Mesenchymal stem cell (in vitro differentiated cells and primary cell): Measurements from ENCODE around the gene FCSK.

Experiments used
- DNase-seq: peaks from one replicate; pipeline ENCODE4 v3.0.0-alpha.2; 2013
- H2AFZ ChIP-seq: one replicate; pipeline ENCODE4 v1.6.1; 2013; ENCODE audit warnings: low read depth, mild to moderate bottlenecking, control low read depth, inconsistent platforms, low read length, moderate library complexity
- H2AK5ac ChIP-seq: 2 replicates; pipeline ENCODE4 v1.6.1; 2013; ENCODE audit warnings: low read length, moderate library complexity, mild to moderate bottlenecking, inconsistent platforms; ENCODE audit not compliant: severe bottlenecking
- H2BK120ac ChIP-seq: one replicate; pipeline ENCODE4 v1.6.1; 2013; ENCODE audit warnings: low read depth, mild to moderate bottlenecking, inconsistent platforms, low read length, moderate library complexity
- H2BK12ac ChIP-seq, 2 experiments: one replicate each; pipeline ENCODE4 v1.6.1; 2013; ENCODE audit warnings: inconsistent platforms in 2 of 2, low read length in 2 of 2, mild to moderate bottlenecking in 2 of 2, moderate library complexity in 2 of 2, control low read depth in 1 of 2
- H2BK15ac ChIP-seq: one replicate; pipeline ENCODE4 v1.6.1; 2013; ENCODE audit warnings: mild to moderate bottlenecking, low read depth, inconsistent platforms; ENCODE audit not compliant: poor library complexity, severe bottlenecking
- H2BK5ac ChIP-seq: 2 replicates; pipeline ENCODE4 v1.6.1; 2013; ENCODE audit warnings: low read depth, mild to moderate bottlenecking, low read length, control low read depth, inconsistent platforms; ENCODE audit not compliant: poor library complexity, severe bottlenecking
- H3K14ac ChIP-seq, 2 experiments: one replicate each; pipeline ENCODE4 v1.6.1; 2013; ENCODE audit warnings: inconsistent platforms in 2 of 2, low read length in 2 of 2, control low read depth in 1 of 2, mild to moderate bottlenecking in 1 of 2, moderate library complexity in 1 of 2
- H3K18ac ChIP-seq, 2 experiments: one replicate each; pipeline ENCODE4 v1.6.1; 2013; ENCODE audit warnings: inconsistent platforms in 2 of 2, low read length in 2 of 2, control low read depth in 1 of 2, low read depth in 1 of 2, mild to moderate bottlenecking in 1 of 2
- H3K23ac ChIP-seq, 2 experiments: one replicate each; pipeline ENCODE4 v1.6.1; 2013; ENCODE audit warnings: inconsistent platforms in 2 of 2, low read length in 2 of 2, mild to moderate bottlenecking in 2 of 2, moderate library complexity in 2 of 2, control low read depth in 1 of 2
- H3K27ac ChIP-seq: 2 replicates; pipeline ENCODE4 v1.5.1; 2013; ENCODE audit warnings: mild to moderate bottlenecking, moderate library complexity, low read length, control low read depth, inconsistent platforms; ENCODE audit not compliant: poor library complexity, severe bottlenecking
- H3K27me3 ChIP-seq, 2 experiments: 2 replicates each; pipeline versions ENCODE4 v1.6.1 to v1.7.0; 2013; ENCODE audit warnings: low read length in 2 of 2, mild to moderate bottlenecking in 2 of 2, moderate library complexity in 2 of 2, control low read depth in 1 of 2, inconsistent platforms in 1 of 2; ENCODE audit not compliant: control insufficient read depth in 1 of 2, insufficient read depth in 1 of 2
- H3K36me3 ChIP-seq, 2 experiments: 2 replicates each; pipeline versions ENCODE4 v1.6.1 to v1.7.0; 2013; ENCODE audit warnings: low read length in 2 of 2, control low read depth in 1 of 2, inconsistent platforms in 1 of 2, low read depth in 1 of 2, mild to moderate bottlenecking in 1 of 2; ENCODE audit not compliant: insufficient read depth in 2 of 2, control insufficient read depth in 1 of 2
- H3K4ac ChIP-seq, 2 experiments: one replicate each; pipeline ENCODE4 v1.6.1; 2013; ENCODE audit warnings: inconsistent platforms in 2 of 2, low read length in 2 of 2, mild to moderate bottlenecking in 2 of 2, moderate library complexity in 2 of 2, control low read depth in 1 of 2, low read depth in 1 of 2
- H3K4me1 ChIP-seq: 2 replicates; pipeline ENCODE4 v1.6.1; 2013; ENCODE audit warnings: low read depth, low read length, control low read depth; ENCODE audit not compliant: control insufficient read depth, insufficient read depth
- H3K4me2 ChIP-seq: 2 replicates; pipeline ENCODE4 v1.6.1; 2013; ENCODE audit warnings: low read length, mild to moderate bottlenecking, inconsistent platforms; ENCODE audit not compliant: poor library complexity, severe bottlenecking
- H3K4me3 ChIP-seq, 2 experiments: 2 replicates each; pipeline versions ENCODE4 v1.5.1 to v1.7.0; 2013; ENCODE audit warnings: low read length in 2 of 2, mild to moderate bottlenecking in 2 of 2, control low read depth in 1 of 2, low read depth in 1 of 2; ENCODE audit not compliant: insufficient read depth in 1 of 2
- H3K79me1 ChIP-seq: replicated peaks from 2 replicates; pipeline ENCODE4 v1.6.1; 2013; ENCODE audit warnings: mild to moderate bottlenecking, control low read depth, low read length, inconsistent platforms; ENCODE audit not compliant: poor library complexity, severe bottlenecking
- H3K9ac ChIP-seq: 2 replicates; pipeline ENCODE4 v1.7.0; 2013; ENCODE audit warnings: mild to moderate bottlenecking, low read length, moderate library complexity
- H3K9me3 ChIP-seq: 2 replicates; pipeline ENCODE4 v1.7.0; 2013; ENCODE audit warnings: mild to moderate bottlenecking, low read length; ENCODE audit not compliant: control insufficient read depth
- H4K8ac ChIP-seq: one replicate; pipeline ENCODE4 v1.6.1; 2013; ENCODE audit warnings: inconsistent platforms, mild to moderate bottlenecking, low read length, moderate library complexity
- H4K91ac ChIP-seq: one replicate; pipeline ENCODE4 v1.6.1; 2013; ENCODE audit warnings: mild to moderate bottlenecking, low read length, inconsistent platforms
- WGBS: methylation state at CpG from one replicate; pipeline ENCODE4 v1.1.7; 2013; ENCODE audit warnings: mixed read lengths; 5-methylcytosine and 5-hydroxymethylcytosine counted together

FCSK gene

DNA sequence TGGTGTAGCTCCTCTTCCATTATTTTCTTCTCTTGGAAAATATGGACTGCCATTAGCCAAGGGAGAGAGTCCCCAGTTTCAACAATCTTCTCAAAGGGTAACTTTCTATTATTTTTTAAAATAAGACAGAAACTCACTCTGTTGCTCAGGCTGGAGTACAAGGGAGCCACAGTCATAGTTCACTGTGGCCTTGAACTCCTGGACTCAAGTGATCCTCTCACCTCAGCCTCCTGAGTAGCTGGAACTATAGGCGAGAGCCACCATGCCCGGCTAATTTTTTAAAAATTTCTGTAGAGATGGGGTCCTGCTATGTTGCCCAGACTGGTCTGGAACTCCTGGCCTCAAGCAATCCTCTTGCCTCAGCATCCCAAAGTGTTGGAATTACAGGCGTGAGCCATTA is 55.8 kb downstream of the FCSK start:
- H3K9ac ChIP-seq, result no peak overlapping the region
- no peak overlapping the region for H4K8ac ChIP-seq
- DNase-seq, result no peak
- H2AFZ ChIP-seq, result no peak overlapping the region
- 97% methylated on average over 3 of the region's 3 CpGs for whole genome bisulfite sequencing
- H3K4me3 ChIP-seq, result no peak overlapping the region
- no peaks in the 10 kb centered on the region for H3K4me1 ChIP-seq
- peaks cover 44 to 84% of the 10 kb centered on the region in 2 experiments for H3K36me3 ChIP-seq
- no peak overlapping the region for H2BK12ac ChIP-seq
- no peak overlapping the region for H3K4me2 ChIP-seq
- H3K4ac ChIP-seq, result no peak overlapping the region
- no peak overlapping the region for H3K14ac ChIP-seq
- no peaks in the 10 kb centered on the region for H3K79me1 ChIP-seq
- no peak overlapping the region for H4K91ac ChIP-seq
- no peak overlapping the region for H2BK5ac ChIP-seq
- no peak overlapping the region for H3K18ac ChIP-seq
- no peak overlapping the region for H3K23ac ChIP-seq
- no peak overlapping the region for H2BK15ac ChIP-seq
- H3K27ac ChIP-seq, result no peak overlapping the region
- no peak overlapping the region for H2AK5ac ChIP-seq
- no peak overlapping the region for H2BK120ac ChIP-seq
- no peaks in the 10 kb centered on the region for H3K27me3 ChIP-seq
- H3K9me3 ChIP-seq, result no peaks in the 10 kb centered on the region

DNA sequence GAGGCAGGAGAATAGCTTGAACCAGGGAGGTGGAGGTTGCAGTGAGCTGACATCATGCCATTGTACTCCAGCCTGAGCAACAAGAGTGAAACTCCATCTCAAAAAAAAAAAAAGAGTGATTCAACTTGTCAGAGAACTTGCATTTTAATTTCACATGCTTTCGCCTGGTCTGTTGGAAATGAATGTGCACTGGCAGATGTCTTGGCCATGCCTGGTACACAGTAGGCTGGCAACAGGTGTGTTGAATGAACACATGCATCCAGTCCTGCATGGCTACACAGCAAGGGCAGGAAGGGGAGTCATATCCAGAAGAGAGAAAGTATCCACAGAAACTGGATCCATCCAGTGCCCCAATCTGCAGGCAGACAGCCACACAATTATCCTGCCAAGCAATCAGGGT is 57.4 kb downstream of the FCSK start:
- DNase-seq, result no peak
- no peaks in the 10 kb centered on the region for H3K27me3 ChIP-seq
- no peak overlapping the region for H2BK120ac ChIP-seq
- H4K8ac ChIP-seq, result no peak overlapping the region
- no peak overlapping the region for H3K14ac ChIP-seq
- no peak overlapping the region for H3K27ac ChIP-seq
- H3K9ac ChIP-seq, result no peak overlapping the region
- no peak overlapping the region for H3K4ac ChIP-seq
- H3K4me2 ChIP-seq, result no peak overlapping the region
- peaks cover 1% of the 10 kb centered on the region for H3K79me1 ChIP-seq
- H4K91ac ChIP-seq, result no peak overlapping the region
- no peak overlapping the region for H3K4me3 ChIP-seq
- H3K4me1 ChIP-seq, result no peaks in the 10 kb centered on the region
- H2AFZ ChIP-seq, result no peak overlapping the region
- no peak overlapping the region for H2BK15ac ChIP-seq
- H3K23ac ChIP-seq, result no peak overlapping the region
- H2AK5ac ChIP-seq, result no peak overlapping the region
- H3K18ac ChIP-seq, result no peak overlapping the region
- no peak overlapping the region for H2BK12ac ChIP-seq
- no peak overlapping the region for H2BK5ac ChIP-seq
- no peaks in the 10 kb centered on the region for H3K9me3 ChIP-seq
- 95% methylated on average over 1 of the region's 1 CpG for WGBS
- H3K36me3 ChIP-seq, result peaks cover 42 to 92% of the 10 kb centered on the region in 2 experiments

GRCh38 chr16:70512456-70512855 is 58.1 kb downstream of the FCSK start:
- H3K27ac ChIP-seq, result no peak overlapping the region
- WGBS, result 88% methylated on average over 4 of the region's 5 CpGs

DNA sequence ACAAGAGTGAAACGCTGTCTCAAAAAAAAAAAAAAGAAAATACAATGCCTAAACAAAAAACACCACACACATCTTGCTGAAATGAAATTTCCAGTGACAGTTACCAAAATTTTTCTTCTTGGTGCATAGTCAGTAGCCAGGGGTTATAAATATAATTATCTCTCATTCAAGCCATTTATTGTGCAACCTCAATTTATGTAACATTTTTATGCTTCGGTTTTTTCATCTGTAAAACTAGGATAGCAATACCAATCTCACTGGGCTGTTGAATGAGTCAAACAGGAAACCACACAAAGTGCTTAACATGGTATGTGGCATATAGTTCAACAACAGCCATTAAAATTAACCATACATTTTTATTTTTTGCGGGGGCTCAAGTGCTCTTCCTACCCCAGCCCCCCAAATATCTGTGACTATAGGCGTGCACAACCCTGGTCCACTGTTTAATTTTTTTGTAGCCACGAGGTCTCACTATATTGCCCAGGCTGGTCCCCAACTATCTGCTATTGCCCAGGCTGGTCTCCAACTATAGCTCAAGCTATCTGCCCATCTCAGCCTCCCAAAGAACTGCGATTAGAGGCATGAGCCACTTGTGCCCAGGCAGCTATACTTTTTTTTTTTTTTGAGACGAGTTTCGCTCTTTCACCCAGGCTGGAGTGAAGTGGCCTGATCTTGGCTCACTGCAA is 66.4 kb downstream of the FCSK start:
- Histone ChIP-seq H3K36me3 (peaks cover 9 to 34% of the 10 kb centered on the region in 2 experiments), H3K18ac (no peak overlapping the region), H2AFZ (no peak overlapping the region), H3K23ac (no peak overlapping the region), H3K27me3 (no peaks in the 10 kb centered on the region), H3K4me2 (no peak overlapping the region), H3K4ac (no peak overlapping the region), H4K8ac (no peak overlapping the region), H2BK5ac (no peak overlapping the region), H3K27ac (no peak overlapping the region), H3K4me1 (peaks cover 14% of the 10 kb centered on the region), H3K79me1 (peaks cover 6% of the 10 kb centered on the region), H2BK12ac (no peak overlapping the region), H3K9me3 (no peaks in the 10 kb centered on the region), H2BK15ac (no peak overlapping the region), H3K9ac (no peak overlapping the region), H2BK120ac (no peak overlapping the region), H2AK5ac (peak overlapping the region; percentile 2), H3K14ac (no peak overlapping the region), H4K91ac (no peak overlapping the region), H3K4me3 (no peak overlapping the region)
- 64% methylated on average over 8 of the region's 8 CpGs for WGBS
- DNase-seq, result peak; percentile 68

More at GRCh38 chr16:70512456-70512855, 58.1 kb downstream of the FCSK start:
- no peak overlapping the region for H3K9ac ChIP-seq
- H4K91ac ChIP-seq, result no peak overlapping the region
- no peak overlapping the region for H3K4me2 ChIP-seq
- no peak overlapping the region for H3K14ac ChIP-seq
- peaks cover 46 to 92% of the 10 kb centered on the region in 2 experiments for H3K36me3 ChIP-seq
- no peaks in the 10 kb centered on the region for H3K9me3 ChIP-seq
- no peak overlapping the region for H2AFZ ChIP-seq
- H3K4me1 ChIP-seq, result no peaks in the 10 kb centered on the region
- H4K8ac ChIP-seq, result no peak overlapping the region
- H3K27me3 ChIP-seq, result no peaks in the 10 kb centered on the region
- H2AK5ac ChIP-seq, result no peak overlapping the region
- no peak for DNase-seq
- no peak overlapping the region for H2BK5ac ChIP-seq
- H3K79me1 ChIP-seq, result peaks cover 1% of the 10 kb centered on the region
- H2BK12ac ChIP-seq, result no peak overlapping the region
- H3K4ac ChIP-seq, result no peak overlapping the region
- H3K4me3 ChIP-seq, result no peak overlapping the region
- no peak overlapping the region for H2BK15ac ChIP-seq
- no peak overlapping the region for H3K23ac ChIP-seq
- no peak overlapping the region for H3K18ac ChIP-seq
- no peak overlapping the region for H2BK120ac ChIP-seq
